GM18951 (cell line): Measurements from ENCODE around the gene LRMDA.

Experiments
- POLR2A ChIP-seq: IDR thresholded peaks from 4 replicates; pipeline ENCODE4 v1.6.1; 2011; ENCODE audit warnings: mild to moderate bottlenecking; ENCODE audit not compliant: insufficient read length, insufficient read depth; ENCODE audit errors: extremely low read depth
- in situ Hi-C: fragments of 300-500 bp; cut with MboI; formaldehyde crosslinking; loops from one replicate; pipeline ENCODE4 v1.12.0; 2022; ENCODE audit warnings: low sequenced_read_pairs, mixed read lengths, inconsistent platforms; ENCODE audit not compliant: unreplicated experiment

The LRMDA gene

DNA sequence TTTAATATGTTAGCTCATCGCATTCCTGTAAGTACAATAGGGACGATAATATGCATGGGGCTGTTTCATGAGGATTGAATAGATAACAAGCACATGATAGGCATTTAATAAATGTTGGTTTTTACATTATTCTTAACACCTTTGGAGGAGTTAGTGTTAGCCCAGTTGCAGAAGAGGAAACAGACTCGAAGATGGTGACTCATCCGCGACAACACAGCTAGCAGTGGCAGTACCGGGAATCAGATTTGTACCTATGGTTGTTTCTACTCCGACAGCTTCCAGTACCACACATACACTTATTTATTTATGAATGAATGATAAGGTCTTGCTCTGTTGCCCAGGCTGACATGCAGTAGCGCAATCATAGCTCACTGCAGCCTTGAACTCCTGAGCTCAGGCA is 2.9 kb downstream of the LRMDA start:
- in situ Hi-C loops, result no loop called here
- no peak for TF ChIP-seq POLR2A

DNA sequence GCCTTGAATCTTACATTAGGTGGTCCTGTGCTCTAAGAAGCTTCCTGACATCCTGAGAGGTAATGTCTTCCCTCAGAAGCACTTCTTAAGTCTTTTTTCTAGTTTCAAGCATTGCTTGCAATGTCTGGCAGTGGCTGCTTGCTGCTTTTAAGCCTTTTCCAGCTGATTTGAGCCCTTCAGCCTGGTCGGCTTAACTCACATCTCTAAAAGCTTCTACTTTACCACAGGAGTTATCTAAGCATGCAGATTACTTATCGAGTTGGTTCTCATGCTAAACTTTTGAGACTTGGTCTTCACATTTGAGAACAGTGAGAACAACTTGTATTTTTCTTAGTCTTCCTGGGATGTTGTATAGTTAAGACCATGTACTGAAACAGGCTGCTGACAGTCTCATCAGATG is 3.9 kb downstream of the LRMDA start:
- no peak for TF ChIP-seq POLR2A
- in situ Hi-C loops, result no loop called here

DNA sequence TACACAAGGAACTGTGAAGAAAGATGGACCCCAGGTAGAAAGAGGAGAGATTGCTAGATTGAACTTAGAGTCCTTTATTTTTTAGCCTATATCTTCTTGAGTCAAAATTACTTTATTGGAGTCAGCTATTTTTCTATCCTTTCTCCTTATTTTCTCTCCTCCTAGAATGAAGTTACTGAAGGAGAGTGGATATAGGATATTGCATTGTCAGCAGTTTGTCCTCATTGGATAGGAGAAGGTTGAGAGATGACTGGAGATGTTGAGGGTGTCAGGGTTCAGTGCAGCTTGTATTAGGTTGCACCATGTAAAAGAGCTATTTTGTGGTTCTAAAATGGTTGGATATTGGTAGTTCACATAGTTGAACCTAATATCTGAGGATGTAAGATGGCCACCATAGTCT is 5.5 kb downstream of the LRMDA start:
- in situ Hi-C loops, result no loop called here
- TF ChIP-seq POLR2A, result no peak

DNA sequence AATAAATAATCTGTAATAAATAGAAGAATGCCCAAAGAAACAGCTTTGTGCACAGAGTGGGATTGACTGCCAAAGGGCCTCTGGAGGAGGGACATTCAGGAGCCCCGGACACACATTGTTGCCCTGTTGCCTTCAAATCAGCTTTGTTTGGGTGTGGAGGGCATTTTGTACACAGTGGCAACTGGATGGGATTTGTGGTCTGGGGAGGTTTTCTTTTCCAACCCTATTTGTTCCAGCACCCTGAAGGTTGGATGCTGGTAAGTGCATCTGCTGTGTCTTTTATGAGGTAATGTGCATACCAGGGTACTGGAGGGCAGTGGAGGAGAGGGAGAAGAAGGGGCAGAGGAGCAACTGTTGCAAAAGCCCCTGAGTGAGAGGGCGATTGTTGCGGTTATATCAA is 6.3 kb downstream of the LRMDA start:
- TF ChIP-seq POLR2A, result no peak
- in situ Hi-C loops, result no loop called here

DNA sequence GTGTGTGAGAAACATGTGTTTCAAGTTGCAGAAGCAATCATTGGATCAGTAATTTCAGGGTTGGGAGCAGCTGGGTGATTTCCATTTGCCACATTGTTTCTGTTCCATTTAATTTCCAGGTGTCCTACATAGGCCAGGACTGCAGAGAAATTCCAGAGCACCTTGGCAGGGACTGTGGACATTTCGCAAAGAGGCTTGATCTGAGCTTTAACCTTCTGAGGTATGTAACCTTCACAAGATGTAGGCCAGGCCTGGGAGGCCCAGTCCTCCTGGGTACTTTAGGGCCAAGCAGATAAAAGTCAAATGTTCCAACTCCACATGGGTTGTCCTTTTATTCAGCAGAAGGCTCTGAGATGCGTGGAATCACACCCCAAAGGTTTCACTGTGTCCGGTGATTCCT is 6.9 kb downstream of the LRMDA start:
- no peak for TF ChIP-seq POLR2A
- in situ Hi-C loops, result no loop called here

DNA sequence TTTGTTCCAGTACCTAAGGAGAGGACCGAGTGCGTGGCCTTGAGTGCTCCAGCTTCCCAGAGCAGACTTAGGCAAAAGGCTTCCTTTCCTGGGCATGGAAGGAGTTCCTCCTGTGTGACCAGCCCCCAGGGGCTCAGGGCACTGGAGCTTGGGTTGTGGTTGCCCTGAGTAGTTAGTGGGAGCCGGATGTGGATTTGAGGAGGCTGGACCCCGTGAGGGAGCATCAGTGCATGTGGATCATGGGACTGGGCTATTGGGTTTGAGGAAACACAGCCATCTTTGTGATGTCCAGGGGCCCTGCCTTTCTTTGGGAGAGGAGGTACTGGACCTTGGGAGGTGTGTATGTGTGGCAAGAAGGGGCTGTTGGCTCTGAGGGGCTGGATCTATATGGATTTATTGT is 8.4 kb downstream of the LRMDA start:
- TF ChIP-seq POLR2A, result no peak

DNA sequence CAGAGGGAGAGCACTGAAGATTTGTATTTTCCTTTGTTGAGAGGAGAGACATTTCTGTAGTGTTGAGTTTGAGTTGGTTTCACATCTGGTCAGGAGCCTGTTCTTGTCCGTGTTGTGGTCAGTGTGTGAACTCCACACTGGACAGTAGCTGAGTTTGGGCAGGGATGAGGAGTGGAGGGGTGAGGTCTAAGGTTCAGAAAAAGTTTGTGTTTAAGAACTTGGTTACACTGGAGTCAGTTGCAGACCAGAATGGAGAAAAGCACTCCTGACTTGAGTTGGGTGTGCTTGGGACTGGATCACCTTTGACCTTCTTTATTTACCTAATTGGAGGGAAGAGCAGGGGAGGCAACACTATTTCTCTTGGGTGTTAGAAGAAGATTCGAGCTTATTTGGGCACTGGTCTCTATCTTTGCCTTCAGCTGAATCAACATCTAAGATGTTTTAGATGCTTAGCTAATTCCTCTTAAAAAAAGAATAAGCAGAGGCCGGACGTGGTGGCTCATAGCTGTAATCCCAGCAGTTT is 8.9 kb downstream of the LRMDA start:
- no peak for TF ChIP-seq POLR2A
- in situ Hi-C loops, result no loop called here

More for the DNA sequence above, 8.4 kb downstream of the LRMDA start:
- in situ Hi-C loops, result no loop called here

DNA sequence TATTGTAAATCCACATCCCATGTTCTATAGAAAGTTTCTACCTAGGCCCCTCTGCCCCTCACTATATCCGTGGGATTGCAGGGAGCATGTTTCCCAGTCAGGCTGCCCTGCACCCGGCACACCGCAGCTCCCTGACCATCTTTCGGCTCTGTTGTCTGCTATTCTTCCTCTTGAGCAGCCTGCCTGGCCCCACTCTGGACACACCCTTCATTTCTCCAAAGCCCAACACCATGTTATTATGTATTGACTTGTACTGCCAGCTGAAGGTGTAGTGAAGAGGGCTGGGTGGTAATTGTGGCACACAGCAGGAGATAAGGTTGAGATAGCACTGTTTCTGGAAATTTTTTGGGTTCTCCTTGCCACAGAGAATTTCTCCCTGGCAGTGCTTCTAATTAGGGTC is 9.8 kb downstream of the LRMDA start:
- in situ Hi-C loops, result no loop called here
- no peak for TF ChIP-seq POLR2A

DNA sequence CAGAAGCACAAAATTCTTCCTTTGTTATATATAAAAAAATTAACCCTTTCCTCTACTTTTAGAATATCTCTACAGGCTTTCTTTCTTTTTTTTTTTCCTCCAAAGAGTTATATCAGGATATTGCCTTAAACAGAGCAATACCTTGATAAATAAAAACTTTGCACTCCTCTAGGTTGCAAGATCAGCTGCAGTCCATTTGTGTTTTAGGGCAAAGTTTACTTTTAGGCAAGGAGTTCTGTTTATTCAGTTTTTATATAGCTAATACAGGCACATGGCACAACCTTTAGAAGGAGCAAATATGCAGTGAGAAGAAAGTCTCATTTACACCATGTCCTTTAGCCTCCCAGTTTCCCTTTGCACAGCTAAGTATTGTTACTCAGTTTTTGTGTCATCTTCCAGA is 10.3 kb downstream of the LRMDA start:
- TF ChIP-seq POLR2A, result no peak
- in situ Hi-C loops, result no loop called here

DNA sequence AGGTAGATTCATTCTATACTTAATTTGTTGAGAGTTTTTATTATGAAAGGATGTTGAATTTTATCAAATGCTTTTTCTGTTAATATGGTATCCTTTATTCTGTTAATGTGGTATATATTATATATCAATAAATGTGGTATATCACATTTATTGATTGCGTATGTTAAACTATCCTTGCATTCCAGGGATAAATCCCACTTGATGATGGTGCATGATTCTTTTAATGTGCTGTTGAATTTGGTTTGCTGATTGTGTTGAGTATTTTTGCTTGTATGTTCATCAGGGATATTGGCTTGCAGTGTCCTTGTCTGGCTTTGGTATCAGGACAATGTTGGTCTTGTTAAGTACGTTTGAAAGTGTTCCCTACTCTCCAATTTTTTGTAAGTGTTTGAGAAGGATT is 11.9 kb downstream of the LRMDA start:
- in situ Hi-C loops, result no loop called here
- TF ChIP-seq POLR2A, result no peak

DNA sequence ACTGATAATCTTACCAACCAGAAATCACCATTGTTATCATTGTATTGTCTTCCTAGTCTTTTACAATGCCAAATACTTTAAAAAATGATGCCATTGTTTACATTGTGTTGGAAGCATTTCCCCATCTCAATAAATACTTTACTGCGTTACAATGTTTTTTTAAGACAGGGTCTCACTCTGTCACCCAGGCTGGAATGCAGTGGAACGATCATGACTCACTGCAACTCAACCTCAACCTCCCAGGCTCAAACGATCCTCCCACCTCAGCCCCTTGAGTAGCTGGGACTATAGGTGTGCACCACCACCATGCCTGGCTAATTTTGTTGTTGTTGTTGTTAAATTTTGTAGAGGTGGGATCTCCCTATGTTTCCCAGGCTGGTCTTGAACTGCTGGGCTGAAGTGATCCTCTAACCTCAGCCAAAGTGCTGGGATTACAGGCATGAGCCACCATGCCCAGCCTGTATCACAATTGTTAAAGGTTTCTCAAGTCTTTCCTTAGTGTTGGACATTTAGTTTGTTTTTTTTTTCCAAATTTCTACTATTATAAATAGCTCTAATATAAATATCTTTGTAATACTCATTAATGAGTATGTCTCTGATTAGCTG is 13.5 kb downstream of the LRMDA start:
- TF ChIP-seq POLR2A, result no peak
- in situ Hi-C loops, result no loop called here

DNA sequence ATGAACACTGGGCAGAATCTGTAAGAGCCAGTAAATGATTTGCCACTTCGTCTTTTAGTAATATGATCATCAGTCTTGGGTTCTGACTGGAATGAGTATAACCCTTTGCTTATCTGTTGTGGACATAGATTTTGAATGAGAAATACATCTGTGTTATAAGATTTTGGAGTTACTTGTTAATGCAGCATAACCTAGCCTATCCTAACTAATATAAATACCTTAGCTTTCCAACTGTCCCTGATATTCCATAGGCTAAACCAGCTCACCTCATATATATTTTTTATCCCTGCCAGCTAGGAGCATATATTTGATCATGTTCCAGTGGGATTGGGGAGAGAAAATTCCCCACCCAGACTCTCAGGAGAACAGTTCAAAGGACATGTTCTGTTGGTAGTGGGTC is 15.1 kb downstream of the LRMDA start:
- no peak for TF ChIP-seq POLR2A
- in situ Hi-C loops, result no loop called here

DNA sequence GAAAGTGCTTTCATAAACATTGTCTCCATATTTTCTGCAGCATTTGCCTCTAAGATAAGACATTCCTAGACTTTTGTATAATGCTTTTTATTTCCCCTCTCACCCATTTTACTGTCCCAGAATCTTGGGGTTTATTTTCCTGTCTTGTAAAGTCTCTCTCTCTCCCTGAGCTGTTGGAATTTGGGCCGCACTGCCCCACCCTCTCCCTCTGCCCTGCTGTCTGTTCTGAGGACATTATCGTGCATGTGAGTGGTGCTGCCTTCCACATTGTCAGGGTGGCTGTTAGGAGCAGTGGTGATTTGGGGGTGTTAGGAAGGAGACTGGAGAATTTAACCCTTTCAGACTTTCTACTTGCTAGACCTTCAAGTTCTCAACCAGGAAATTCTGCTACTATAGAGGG is 16.7 kb downstream of the LRMDA start:
- no peak for TF ChIP-seq POLR2A
- in situ Hi-C loops, result no loop called here

DNA sequence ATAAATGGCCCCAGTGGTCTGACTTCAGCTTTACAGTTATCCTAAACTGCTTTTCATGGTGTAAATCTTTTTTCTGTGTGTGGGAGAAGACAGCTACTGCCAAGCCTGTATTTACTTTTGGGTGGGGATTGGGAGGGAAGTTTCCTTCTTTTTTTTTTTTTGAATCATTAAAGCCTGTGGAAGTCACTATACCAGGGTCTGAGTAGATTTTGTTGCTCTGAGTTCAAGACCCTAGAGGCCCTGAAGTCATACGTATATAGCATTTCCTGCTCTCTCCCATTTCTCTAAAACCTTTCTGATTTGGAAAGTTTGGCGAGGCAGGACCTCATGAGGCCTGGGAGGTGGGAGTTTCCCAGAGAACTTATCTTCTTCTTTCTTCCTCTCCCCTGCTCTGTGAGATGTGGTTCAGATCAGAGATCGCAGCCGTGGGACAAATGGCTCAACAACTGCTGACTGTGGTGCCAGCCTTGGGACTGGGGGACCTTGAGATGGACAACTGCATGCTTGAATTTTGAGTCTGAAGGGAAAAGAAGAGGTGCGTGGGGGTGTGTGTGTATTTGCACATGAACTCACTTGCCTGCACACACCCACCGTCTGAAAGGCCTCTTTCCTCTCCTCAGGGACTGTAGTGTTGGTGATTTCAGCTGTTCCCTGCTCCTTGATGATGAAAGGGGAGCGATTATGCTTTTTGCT is 18.1 kb downstream of the LRMDA start:
- in situ Hi-C loops, result no loop called here
- no peak for TF ChIP-seq POLR2A
